Naive B cell (primary cell): Measurements from ENCODE around the gene MOAP1. TPM values are rescaled to one million over a fixed set of nuclear protein-coding genes. Genes with fewer than 3 reads are reported as not detected.
A peak's percentile ranks its signal among the peaks of the same experiment; 100 is the strongest.
"Not testable (repeated sequence)": the region's sequence is repeated elsewhere in the genome, so short reads cannot be mapped to it uniquely, and the experiment has no call there.

Experiments used
- ATAC-seq, 2 donors: fragments of 150-1000 bp; cut with Tn5 transposase; 2 replicates each; pipeline ENCODE4 v1.10.0; 2021; ENCODE audit warnings: low read depth in 2 of 2, mild to moderate bottlenecking in 2 of 2, moderate library complexity in 2 of 2
- DNase-seq: peaks from one replicate; pipeline ENCODE4 v3.0.0; 2022
- H3K27ac Mint-ChIP-seq, 6 donors: one replicate each; pipeline ENCODE4 v1.8.0; 2020 to 2022; ENCODE audit warnings: mild to moderate bottlenecking in 6 of 6, mixed read lengths in 6 of 6, moderate library complexity in 5 of 6, inconsistent platforms in 2 of 6
- H3K27me3 Mint-ChIP-seq, 3 donors: one replicate each; pipeline ENCODE4 v1.8.0; 2021 to 2022; ENCODE audit warnings: mixed read lengths in 3 of 3, mild to moderate bottlenecking in 1 of 3
- H3K36me3 Mint-ChIP-seq, 2 donors: one replicate each; pipeline ENCODE4 v1.8.0; 2020 to 2022; ENCODE audit warnings: mixed read lengths in 2 of 2, inconsistent platforms in 1 of 2, mild to moderate bottlenecking in 1 of 2
- H3K4me1 Mint-ChIP-seq, 3 donors: one replicate each; pipeline ENCODE4 v1.8.0; 2020 to 2022; ENCODE audit warnings: mixed read lengths in 3 of 3, inconsistent platforms in 1 of 3, mild to moderate bottlenecking in 1 of 3, moderate library complexity in 1 of 3
- H3K4me3 Mint-ChIP-seq, 8 donors: one replicate each; pipeline ENCODE4 v1.8.0; 2020 to 2022; ENCODE audit warnings: mild to moderate bottlenecking in 8 of 8, mixed read lengths in 8 of 8, moderate library complexity in 8 of 8, inconsistent platforms in 2 of 8
- H3K9me3 Mint-ChIP-seq, 7 donors: one replicate each; pipeline ENCODE4 v1.8.0; 2020 to 2022; ENCODE audit warnings: mixed read lengths in 7 of 7, mild to moderate bottlenecking in 5 of 7, inconsistent platforms in 2 of 7, moderate library complexity in 1 of 7
- polyA plus RNA-seq, 6 donors: library from polyadenylated mRNA; unstranded; fragments of 300-500 nt; fragmentation: Illumina TruSeq; gene quantifications; one replicate each; pipeline ENCODE4 v1.2.3, GENCODE V29; 2021; ENCODE audit warnings: low read depth in 6 of 6

Gene MOAP1
- polyA plus RNA-seq, 6 donors from 2014 or later = 64.6 to 100 (median 82.0) TPM

DNA sequence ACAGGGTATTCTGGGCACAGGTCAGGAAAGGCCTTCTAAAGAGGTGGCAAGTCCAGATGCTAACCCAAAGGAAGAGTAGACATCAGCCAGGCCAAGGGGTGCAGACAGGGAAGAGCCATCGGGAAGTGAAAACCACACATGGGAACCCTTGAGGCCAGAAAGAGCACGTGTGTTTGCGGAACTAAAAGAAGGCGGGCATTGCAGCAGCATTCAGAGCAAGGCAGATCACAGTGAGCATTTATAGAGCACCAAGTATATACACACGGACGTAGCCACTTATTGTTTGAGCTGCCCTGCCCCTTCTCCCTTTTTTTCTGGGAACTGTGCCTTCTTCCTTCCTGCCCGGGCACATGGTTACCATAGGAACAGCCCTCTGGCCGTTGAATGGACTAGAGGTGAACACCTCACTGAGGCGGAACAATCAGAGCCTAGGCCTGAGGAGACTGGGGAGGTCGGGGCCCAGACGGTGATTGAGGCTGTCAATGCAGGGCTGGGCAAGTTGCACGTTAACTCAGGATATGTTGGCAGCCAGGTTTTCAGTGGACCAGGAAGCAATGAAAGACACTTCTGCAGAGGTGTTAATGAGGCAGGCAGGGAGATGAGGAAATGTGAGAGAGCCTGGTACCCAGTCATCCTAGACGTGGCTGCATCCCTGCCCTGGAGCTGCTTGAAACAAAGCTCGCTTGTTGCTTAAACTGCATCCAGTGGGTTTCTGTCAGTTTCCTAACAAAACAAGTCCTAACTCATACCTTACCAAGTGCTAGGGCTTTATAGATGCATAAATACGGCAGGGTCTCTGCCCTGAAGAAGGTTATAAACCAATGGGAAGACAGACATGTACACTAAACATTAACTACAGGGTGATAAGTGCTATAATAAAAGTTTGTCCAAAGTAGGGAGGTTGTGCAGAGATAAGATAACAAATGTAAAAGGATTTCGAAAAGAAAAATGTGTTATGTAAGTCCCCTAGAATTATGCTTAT, 34.2 kb downstream of the MOAP1 start:
- Mint-ChIP-seq H3K4me1 (peaks cover 0 to 4% (median 0%) of the 10 kb centered on the region in 3 donors), H3K4me3 (no peak overlapping the region), H3K36me3 (no peaks in the 10 kb centered on the region), H3K27ac (peak overlapping the region in 1 of 6 donors; percentile 49), H3K27me3 (peaks cover 8 to 17% (median 10%) of the 10 kb centered on the region in 3 donors), H3K9me3 (no peaks in the 10 kb centered on the region)
- DNase-seq (no peak), ATAC-seq (no peak)

DNA sequence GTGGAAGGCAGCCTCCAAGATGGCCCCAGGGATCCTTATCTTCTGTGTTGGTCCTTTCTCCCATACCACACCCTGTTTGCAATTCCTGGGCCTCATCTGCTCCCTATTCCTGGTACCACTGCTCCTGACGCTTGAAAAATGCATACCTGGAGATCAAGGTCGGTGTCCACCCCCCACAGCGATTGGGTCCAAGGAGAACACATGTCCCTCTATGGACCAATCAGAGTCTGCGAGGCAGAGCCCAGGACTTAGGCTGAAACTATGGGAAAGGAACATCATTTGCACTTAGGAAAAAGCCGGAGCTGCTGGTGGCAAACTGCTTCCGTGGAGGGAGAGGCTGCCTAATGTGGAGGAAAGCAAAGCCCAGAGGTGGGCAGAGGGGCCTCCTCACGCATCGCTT, 35.7 kb downstream of the MOAP1 start:
- Mint-ChIP-seq H3K36me3 (no peaks in the 10 kb centered on the region), H3K4me3 (no peak overlapping the region), H3K27ac (no peak overlapping the region), H3K27me3 (peaks cover 8 to 17% (median 10%) of the 10 kb centered on the region in 3 donors), H3K9me3 (no peaks in the 10 kb centered on the region), H3K4me1 (peaks cover 0 to 4% (median 0%) of the 10 kb centered on the region in 3 donors)
- ATAC-seq (no peak), DNase-seq (no peak)

DNA sequence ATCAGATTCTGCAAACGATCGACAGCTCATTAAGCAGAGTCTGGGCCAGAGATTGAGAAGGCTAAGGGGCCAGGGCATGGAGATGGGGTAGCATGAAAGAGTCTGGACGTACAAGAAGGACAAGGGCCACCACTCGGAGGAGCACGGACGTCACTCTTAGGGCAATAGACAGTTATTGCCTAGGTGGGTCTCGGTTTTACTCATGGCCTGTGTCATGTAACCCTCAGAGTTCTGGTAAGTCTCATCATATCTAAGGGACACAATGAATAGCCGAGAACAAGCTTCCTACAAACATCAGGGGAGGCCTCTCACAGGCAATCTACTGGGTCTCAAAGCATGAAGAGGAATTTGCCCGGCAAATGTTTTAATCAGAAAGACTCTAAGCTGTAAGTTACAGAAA, 38.6 kb downstream of the MOAP1 start:
- H3K4me1 Mint-ChIP-seq = peaks cover 0 to 4% (median 0%) of the 10 kb centered on the region in 3 donors
- H3K9me3 Mint-ChIP-seq = no peaks in the 10 kb centered on the region
- no peak overlapping the region for H3K27ac Mint-ChIP-seq
- peak overlapping the region in 1 of 8 donors; percentile 17 for H3K4me3 Mint-ChIP-seq
- ATAC-seq = no peak
- DNase-seq = no peak
- no peaks in the 10 kb centered on the region for H3K36me3 Mint-ChIP-seq
- H3K27me3 Mint-ChIP-seq = peaks cover 4 to 13% (median 8%) of the 10 kb centered on the region in 3 donors

DNA sequence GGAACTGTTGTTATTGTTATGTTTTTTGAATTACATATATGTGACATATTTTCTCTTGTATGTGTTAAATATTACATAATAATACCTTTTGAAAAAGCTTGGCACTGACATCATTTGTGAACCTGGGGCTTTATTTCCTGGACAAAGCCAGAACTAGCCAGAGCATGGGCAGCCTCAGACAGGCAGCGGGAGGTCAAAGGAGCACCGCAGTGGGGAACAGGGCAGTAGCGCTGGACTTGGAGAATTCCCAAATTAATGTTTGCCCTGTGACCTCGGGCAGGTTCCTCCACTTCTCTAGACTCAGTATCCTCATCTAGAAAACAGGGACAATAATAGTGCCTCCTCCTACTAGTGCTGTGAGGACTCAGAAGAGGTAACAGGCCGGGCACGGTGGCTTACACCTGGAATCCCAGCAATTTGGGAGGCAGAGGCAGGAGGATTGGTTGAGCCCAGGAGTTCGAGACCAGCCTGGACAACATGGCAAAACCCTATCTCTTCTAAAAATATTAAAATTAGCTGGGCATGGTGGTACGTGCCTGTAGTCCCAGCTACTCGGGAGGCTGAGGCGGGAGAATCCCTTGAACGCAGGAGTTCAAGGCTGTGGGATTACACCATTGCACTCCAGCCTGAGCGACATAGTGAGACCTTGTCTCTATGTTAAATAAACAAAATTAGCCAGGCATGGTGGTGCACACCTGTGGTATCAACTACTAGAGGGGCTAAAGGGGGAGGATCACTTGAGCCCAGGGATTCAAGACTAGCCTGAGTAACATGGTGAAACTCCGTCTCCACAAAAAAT, 41.6 kb downstream of the MOAP1 start:
- ATAC-seq (no peak), DNase-seq (no peak)
- no peaks in the 10 kb centered on the region for H3K36me3 Mint-ChIP-seq
- peaks cover 0 to 4% (median 3%) of the 10 kb centered on the region in 3 donors for H3K27me3 Mint-ChIP-seq
- no peak overlapping the region for H3K27ac Mint-ChIP-seq
- H3K4me3 Mint-ChIP-seq = no peak overlapping the region
- no peaks in the 10 kb centered on the region for H3K9me3 Mint-ChIP-seq
- H3K4me1 Mint-ChIP-seq = peaks cover 4 to 8% (median 4%) of the 10 kb centered on the region in 3 donors

DNA sequence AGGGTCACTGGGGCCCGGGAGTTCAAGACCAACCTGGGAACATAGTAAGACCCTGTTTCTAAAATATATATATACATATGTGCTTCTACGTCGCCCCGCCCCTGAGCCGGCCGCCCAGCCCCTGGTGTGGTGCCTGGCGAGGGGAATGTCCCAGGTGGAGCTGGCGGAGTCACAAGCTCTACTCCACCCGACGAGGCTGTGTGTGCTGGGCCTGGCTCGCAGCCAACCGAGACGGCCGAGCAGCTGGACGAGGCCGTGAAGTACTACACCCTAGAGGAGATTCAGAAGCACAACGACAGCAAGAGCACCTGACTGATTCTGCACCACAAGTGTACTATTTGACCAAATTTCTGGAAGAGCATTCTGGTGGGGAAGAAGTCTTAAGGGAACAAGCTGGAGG, 46.8 kb downstream of the MOAP1 start:
- Mint-ChIP-seq H3K27ac (no peak overlapping the region), H3K4me3 (no peak overlapping the region)
- no peak for ATAC-seq

DNA sequence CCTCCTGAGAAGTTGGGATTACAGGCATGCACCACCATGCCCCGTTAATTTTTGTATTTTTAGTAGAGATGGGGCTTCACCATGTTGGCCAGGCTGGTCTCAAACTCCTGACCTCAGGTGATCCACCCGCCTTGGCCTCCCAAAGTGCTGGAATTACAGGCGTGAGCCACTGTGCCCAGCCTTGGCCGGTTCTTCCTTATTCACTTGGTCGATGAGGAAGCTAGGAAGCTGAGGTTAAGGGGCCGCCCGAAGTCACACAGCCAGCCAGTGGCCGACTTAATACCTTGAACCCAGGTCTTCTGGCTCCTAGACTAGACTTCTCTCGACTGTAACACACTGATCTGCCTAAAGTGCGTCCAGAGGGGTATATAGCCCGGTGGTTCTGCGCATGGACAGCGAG, 48.2 kb downstream of the MOAP1 start:
- not testable (repeated sequence) for H3K27ac Mint-ChIP-seq, DNase-seq, H3K9me3 Mint-ChIP-seq, H3K27me3 Mint-ChIP-seq, H3K4me3 Mint-ChIP-seq, H3K36me3 Mint-ChIP-seq, H3K4me1 Mint-ChIP-seq, ATAC-seq

More for the DNA sequence above, 46.8 kb downstream of the MOAP1 start:
- H3K27me3 Mint-ChIP-seq = no peaks in the 10 kb centered on the region
- no peaks in the 10 kb centered on the region for H3K9me3 Mint-ChIP-seq
- H3K4me1 Mint-ChIP-seq = peaks cover 4 to 8% (median 4%) of the 10 kb centered on the region in 3 donors
- H3K36me3 Mint-ChIP-seq = no peaks in the 10 kb centered on the region
- DNase-seq = no peak

DNA sequence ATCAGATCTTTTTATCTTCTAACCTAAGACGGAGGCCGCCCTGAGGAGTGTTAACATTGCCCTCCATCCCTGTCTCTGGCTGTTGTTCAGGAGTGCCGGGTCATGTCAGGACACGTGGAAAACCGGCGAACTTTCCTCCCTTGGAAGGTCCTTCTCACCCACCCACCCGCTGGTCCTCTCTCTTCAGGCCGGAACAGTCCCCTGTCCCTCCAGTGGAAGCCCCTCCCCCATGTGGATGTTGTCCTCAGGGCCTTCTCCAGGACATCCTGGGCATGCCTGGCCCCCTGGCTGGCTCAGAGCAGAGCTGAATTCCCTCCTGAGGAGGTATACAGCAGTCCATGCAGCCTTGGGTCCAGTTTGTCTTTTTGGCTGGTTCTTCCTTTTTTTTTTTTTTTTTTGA, 48.7 kb downstream of the MOAP1 start:
- H3K4me3 Mint-ChIP-seq = no peak overlapping the region
- peak overlapping the region in 1 of 6 donors; percentile 44 for H3K27ac Mint-ChIP-seq
- DNase-seq (no peak), ATAC-seq (no peak)
- no peaks in the 10 kb centered on the region for H3K36me3 Mint-ChIP-seq
- peaks cover 4 to 8% (median 4%) of the 10 kb centered on the region in 3 donors for H3K4me1 Mint-ChIP-seq
- no peaks in the 10 kb centered on the region for H3K27me3 Mint-ChIP-seq
- no peaks in the 10 kb centered on the region for H3K9me3 Mint-ChIP-seq

DNA sequence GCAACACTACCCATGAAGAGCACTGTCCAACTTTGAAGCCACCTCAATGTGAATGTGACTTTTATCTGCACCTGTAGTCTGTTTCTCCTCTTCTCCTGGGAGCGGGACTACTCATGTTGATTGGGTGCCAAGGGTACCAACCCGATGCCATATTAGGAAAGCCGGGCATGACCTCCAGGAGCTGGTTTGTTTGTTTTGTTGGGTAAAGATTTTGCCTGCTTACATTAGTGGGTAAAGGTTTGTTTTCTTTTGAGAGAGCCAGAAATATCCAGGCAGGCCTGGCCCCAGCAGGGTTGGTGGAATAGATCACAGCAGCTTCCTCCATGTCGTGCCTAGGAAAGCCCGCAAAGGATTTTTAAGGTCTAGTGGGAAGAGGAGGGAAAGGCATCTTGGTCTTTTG, 49.3 kb downstream of the MOAP1 start:
- DNase-seq = no peak
- no peaks in the 10 kb centered on the region for H3K36me3 Mint-ChIP-seq
- no peaks in the 10 kb centered on the region for H3K27me3 Mint-ChIP-seq
- H3K27ac Mint-ChIP-seq = no peak overlapping the region
- no peak for ATAC-seq
- no peaks in the 10 kb centered on the region for H3K9me3 Mint-ChIP-seq
- no peak overlapping the region for H3K4me3 Mint-ChIP-seq
- H3K4me1 Mint-ChIP-seq = peaks cover 4 to 8% (median 4%) of the 10 kb centered on the region in 3 donors

DNA sequence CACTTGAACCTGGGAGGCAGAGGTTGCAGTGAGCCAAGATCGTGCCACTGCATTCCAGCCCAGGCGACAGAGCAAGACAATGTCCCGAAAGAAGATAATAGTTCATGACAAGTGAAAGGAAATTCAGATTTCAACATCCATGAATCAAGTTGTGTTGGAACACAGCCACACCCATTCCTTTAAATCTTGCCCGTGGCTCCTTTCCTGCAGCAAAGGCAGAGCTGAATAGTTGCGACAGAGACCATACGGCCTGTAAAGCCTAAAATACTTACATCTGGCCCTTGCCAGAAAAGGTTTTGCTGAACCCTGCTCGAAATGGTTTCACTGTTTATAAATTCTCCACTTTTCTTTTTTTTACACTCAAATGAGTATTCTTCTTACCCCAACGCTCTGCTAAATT, 51.2 kb downstream of the MOAP1 start:
- Mint-ChIP-seq H3K27me3 (peaks cover 0 to 8% (median 7%) of the 10 kb centered on the region in 3 donors), H3K27ac (no peak overlapping the region), H3K4me1 (no peaks in the 10 kb centered on the region), H3K4me3 (no peak overlapping the region), H3K9me3 (no peaks in the 10 kb centered on the region), H3K36me3 (no peaks in the 10 kb centered on the region)
- ATAC-seq (no peak), DNase-seq (no peak)

DNA sequence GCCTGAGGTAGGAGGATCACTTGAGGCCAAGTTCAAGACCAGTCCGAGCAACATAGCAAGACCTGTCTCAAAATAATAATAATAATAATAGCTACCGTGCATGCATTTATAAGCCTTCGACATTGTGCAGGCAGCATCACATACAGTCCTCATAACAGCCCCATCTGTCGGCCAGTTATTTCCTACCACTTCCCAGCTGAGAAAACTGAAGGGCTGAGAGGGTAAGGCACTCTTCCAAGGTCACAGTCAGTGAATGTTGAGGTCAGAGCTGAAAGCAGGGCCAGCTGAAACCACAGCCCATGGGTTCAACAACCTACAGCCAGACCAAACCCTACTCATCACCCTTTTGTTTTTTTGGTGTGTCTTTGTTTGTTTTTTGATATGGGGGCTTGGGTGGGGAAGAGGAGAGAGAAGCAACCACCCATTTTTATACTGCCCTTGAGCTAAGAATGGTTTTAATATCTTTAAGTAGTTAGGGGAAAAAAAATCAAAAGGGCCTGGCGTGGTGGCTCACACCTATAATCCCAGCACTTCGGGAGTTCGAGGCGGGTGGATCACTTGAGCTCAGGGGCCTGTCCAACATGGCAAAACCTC, 52.1 kb downstream of the MOAP1 start:
- ATAC-seq (peak; percentile 45 to 59), DNase-seq (no peak)
- Mint-ChIP-seq H3K27me3 (peaks cover 0 to 8% (median 7%) of the 10 kb centered on the region in 3 donors), H3K27ac (no peak overlapping the region), H3K4me1 (no peaks in the 10 kb centered on the region), H3K36me3 (no peaks in the 10 kb centered on the region), H3K9me3 (no peaks in the 10 kb centered on the region), H3K4me3 (no peak overlapping the region)

Other genes starting within 250 kb of the MOAP1 start
- gene ITPK1, start 69.0 kb downstream of the MOAP1 start, polyA plus RNA-seq = 10 to 100 TPM in 5 of 6 donors, 1 to 10 TPM in 1; 8.5 to 20.1 (median 16.2) TPM
- 10 to 100 TPM; 33.0 to 71.6 (median 58.6) TPM for gene LYSET, start 420 bp upstream of the MOAP1 start, polyA plus RNA-seq
- 10 to 100 TPM; 15.8 to 23.5 (median 21.6) TPM for gene GON7, start 22.2 kb upstream of the MOAP1 start, polyA plus RNA-seq
- gene UBR7, start 22.4 kb upstream of the MOAP1 start, polyA plus RNA-seq = 10 to 100 TPM; 31.7 to 45.5 (median 38.6) TPM
- 10 to 100 TPM in 2 of 6 donors, 1 to 10 TPM in 4; 7.0 to 12.1 (median 9.6) TPM for gene BTBD7, start 148.1 kb upstream of the MOAP1 start, polyA plus RNA-seq
- not detected for gene COX8C, start 162.3 kb upstream of the MOAP1 start, polyA plus RNA-seq
- gene UNC79, start 246.0 kb upstream of the MOAP1 start, polyA plus RNA-seq = under 1 TPM in 2 of 6 donors, not detected in 4; 0.03 TPM